ENCODE results near the gene PANX2.
"Not testable (repeated sequence)": the region's sequence is repeated elsewhere in the genome, so short reads cannot be mapped to it uniquely, and the experiment has no call there.

The PANX2 gene

GRCh38 chr22:50200461-50201190 lies 30.1 kb downstream of the PANX2 start, which contains the start of gene SELENOO:
SELENOO (plus strand) TSS chr22:50201011; CDS start chr22:50201037, 26 bp downstream.
- DNase-seq = peak; percentile 88

GRCh38 chr22:50201191-50202129 lies 30.9 kb downstream of the PANX2 start:
- no peak for DNase-seq

- no peak for DNase-seq
These were observed 31.7 kb downstream of the PANX2 start for GRCh38 chr22:50202130-50202666.

GRCh38 chr22:50203288-50203687 lies 32.8 kb downstream of the PANX2 start:
- no peak for DNase-seq

- DNase-seq = no peak
These were observed 34.0 kb downstream of the PANX2 start for GRCh38 chr22:50204571-50204970.

GRCh38 chr22:50204998-50205397 lies 34.5 kb downstream of the PANX2 start:
- not testable (repeated sequence) for DNase-seq

- no peak for DNase-seq
These were observed 35.4 kb downstream of the PANX2 start for GRCh38 chr22:50205781-50206569.

- no peak for DNase-seq
These were observed 36.1 kb downstream of the PANX2 start for GRCh38 chr22:50206599-50206998.

- no peak for DNase-seq
These were observed 37.0 kb downstream of the PANX2 start for GRCh38 chr22:50207383-50208140.

- no peak for DNase-seq
These were observed 38.0 kb downstream of the PANX2 start for GRCh38 chr22:50208430-50208938.

- DNase-seq = no peak
These were observed 38.7 kb downstream of the PANX2 start for GRCh38 chr22:50208939-50209892.

- peak; percentile 22 for DNase-seq
These were observed 39.4 kb downstream of the PANX2 start for GRCh38 chr22:50209893-50210292.

- no peak for DNase-seq
These were observed 40.0 kb downstream of the PANX2 start for GRCh38 chr22:50210378-50211139.

- DNase-seq = no peak
These were observed 40.6 kb downstream of the PANX2 start for GRCh38 chr22:50211147-50211546.

GRCh38 chr22:50213263-50213662 lies 42.7 kb downstream of the PANX2 start:
- no peak for DNase-seq

GRCh38 chr22:50215297-50216054 lies 44.9 kb downstream of the PANX2 start:
- DNase-seq = no peak

- DNase-seq = no peak
These were observed 45.6 kb downstream of the PANX2 start for GRCh38 chr22:50216055-50216683.
